VCaP (cell line): ENCODE measurements around the gene CD300LG.
"Not testable (repeated sequence)": the region's sequence is repeated elsewhere in the genome, so short reads cannot be mapped to it uniquely, and the experiment has no call there.

ENCODE experiments used
- H3K27ac ChIP-seq: fragments of 450-650 bp; 2 replicates; pipeline ENCODE4 v1.5.1; 2017
- CTCF ChIP-seq: fragments of 450-650 bp; conservative IDR thresholded peaks from 2 replicates; pipeline ENCODE4 v1.5.1; 2017; ENCODE audit warnings: mild to moderate bottlenecking, moderate library complexity

Gene CD300LG

GRCh38 chr17:43846963-43847371 lies at the start of gene CD300LG:
Gene CD300LG (plus strand): TSS chr17:43847176. CDS start chr17:43847217, 41 bp downstream.
- TF ChIP-seq CTCF = no peak
- no peak within 1 kb of the TSS for H3K27ac ChIP-seq

GRCh38 chr17:43798024-43798423 lies 49.0 kb upstream of the CD300LG start:
- H3K27ac ChIP-seq = not testable (repeated sequence)

- no peak for TF ChIP-seq CTCF
- H3K27ac ChIP-seq = no peak overlapping the region
These were observed 47.9 kb upstream of the CD300LG start for GRCh38 chr17:43799047-43799446.

GRCh38 chr17:43800736-43801135 lies 46.2 kb upstream of the CD300LG start:
- H3K27ac ChIP-seq = no peak overlapping the region
- TF ChIP-seq CTCF = no peak

- H3K27ac ChIP-seq = no peak overlapping the region
- TF ChIP-seq CTCF = no peak
These were observed 45.1 kb upstream of the CD300LG start for GRCh38 chr17:43801844-43802243.

GRCh38 chr17:43803758-43804157 lies 43.2 kb upstream of the CD300LG start:
- H3K27ac ChIP-seq = no peak overlapping the region
- no peak for TF ChIP-seq CTCF

- no peak overlapping the region for H3K27ac ChIP-seq
- no peak for TF ChIP-seq CTCF
These were observed 41.9 kb upstream of the CD300LG start for GRCh38 chr17:43805117-43805516.

- no peak for TF ChIP-seq CTCF
- no peak overlapping the region for H3K27ac ChIP-seq
These were observed 38.9 kb upstream of the CD300LG start for GRCh38 chr17:43808076-43808475.
